ENCODE results near the gene NT5C3A. TPM values are rescaled to one million over a fixed set of nuclear protein-coding genes. Genes with fewer than 3 reads are reported as not detected.

Gene NT5C3A
- total RNA-seq, 1 donor from 2014 or later = 34.6 TPM

GRCh38 chr7:33091111-33091531 is 28.5 kb upstream of the NT5C3A start:
- DNase-seq = no peak
- peaks cover 25% of the 10 kb centered on the region for H3K36me3 Mint-ChIP-seq (ENCODE audit: low read depth)
- H3K27ac Mint-ChIP-seq = no peak overlapping the region
- no peaks in the 10 kb centered on the region for H3K27me3 Mint-ChIP-seq
- no peaks in the 10 kb centered on the region for H3K9me3 Mint-ChIP-seq
- no peaks in the 10 kb centered on the region for H3K4me1 Mint-ChIP-seq
- no peak overlapping the region for H3K4me3 Mint-ChIP-seq
- intact Hi-C loops (cut with micrococcal nuclease) = no loop called here

GRCh38 chr7:33089142-33089541 is 26.6 kb upstream of the NT5C3A start:
- intact Hi-C loops (cut with micrococcal nuclease) = no loop called here
- Mint-ChIP-seq H3K36me3 (ENCODE audit: low read depth) (peaks cover 13% of the 10 kb centered on the region), H3K4me1 (no peaks in the 10 kb centered on the region), H3K27ac (no peak overlapping the region), H3K27me3 (no peaks in the 10 kb centered on the region), H3K9me3 (no peaks in the 10 kb centered on the region), H3K4me3 (no peak overlapping the region)
- no peak for DNase-seq

DNA sequence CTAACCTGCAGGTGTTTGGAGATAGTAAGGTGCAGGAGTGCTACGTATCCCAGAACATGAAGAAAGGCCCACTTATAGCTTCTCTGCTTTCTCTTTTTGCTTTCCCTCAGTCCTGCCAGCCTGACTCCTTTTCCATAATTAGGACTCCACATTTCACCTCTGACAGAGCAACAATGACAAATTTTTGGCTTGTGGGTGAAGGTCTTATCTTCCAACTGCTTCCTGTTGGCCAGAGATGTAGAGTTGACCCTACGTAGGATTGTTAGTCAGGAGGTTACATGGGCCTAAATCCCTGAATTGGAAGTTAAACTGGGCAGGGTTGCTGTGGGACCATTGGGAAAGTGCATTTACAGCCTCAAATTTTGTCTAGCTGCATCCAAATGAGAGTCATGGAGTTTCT is 25.3 kb upstream of the NT5C3A start:
- peaks cover 3% of the 10 kb centered on the region for H3K36me3 Mint-ChIP-seq (ENCODE audit: low read depth)
- H3K4me1 Mint-ChIP-seq = no peaks in the 10 kb centered on the region
- no peaks in the 10 kb centered on the region for H3K9me3 Mint-ChIP-seq
- intact Hi-C loops (cut with micrococcal nuclease) = no loop called here
- DNase-seq = no peak
- no peak overlapping the region for H3K27ac Mint-ChIP-seq
- H3K4me3 Mint-ChIP-seq = no peak overlapping the region
- H3K27me3 Mint-ChIP-seq = peaks cover 3% of the 10 kb centered on the region

GRCh38 chr7:33087356-33087755 is 24.8 kb upstream of the NT5C3A start:
- intact Hi-C loops (cut with micrococcal nuclease) = no loop called here
- H3K27me3 Mint-ChIP-seq = peaks cover 5% of the 10 kb centered on the region
- no peaks in the 10 kb centered on the region for H3K4me1 Mint-ChIP-seq
- H3K4me3 Mint-ChIP-seq = no peak overlapping the region
- no peaks in the 10 kb centered on the region for H3K36me3 Mint-ChIP-seq (ENCODE audit: low read depth)
- no peak overlapping the region for H3K27ac Mint-ChIP-seq
- no peaks in the 10 kb centered on the region for H3K9me3 Mint-ChIP-seq
- no peak for DNase-seq

DNA sequence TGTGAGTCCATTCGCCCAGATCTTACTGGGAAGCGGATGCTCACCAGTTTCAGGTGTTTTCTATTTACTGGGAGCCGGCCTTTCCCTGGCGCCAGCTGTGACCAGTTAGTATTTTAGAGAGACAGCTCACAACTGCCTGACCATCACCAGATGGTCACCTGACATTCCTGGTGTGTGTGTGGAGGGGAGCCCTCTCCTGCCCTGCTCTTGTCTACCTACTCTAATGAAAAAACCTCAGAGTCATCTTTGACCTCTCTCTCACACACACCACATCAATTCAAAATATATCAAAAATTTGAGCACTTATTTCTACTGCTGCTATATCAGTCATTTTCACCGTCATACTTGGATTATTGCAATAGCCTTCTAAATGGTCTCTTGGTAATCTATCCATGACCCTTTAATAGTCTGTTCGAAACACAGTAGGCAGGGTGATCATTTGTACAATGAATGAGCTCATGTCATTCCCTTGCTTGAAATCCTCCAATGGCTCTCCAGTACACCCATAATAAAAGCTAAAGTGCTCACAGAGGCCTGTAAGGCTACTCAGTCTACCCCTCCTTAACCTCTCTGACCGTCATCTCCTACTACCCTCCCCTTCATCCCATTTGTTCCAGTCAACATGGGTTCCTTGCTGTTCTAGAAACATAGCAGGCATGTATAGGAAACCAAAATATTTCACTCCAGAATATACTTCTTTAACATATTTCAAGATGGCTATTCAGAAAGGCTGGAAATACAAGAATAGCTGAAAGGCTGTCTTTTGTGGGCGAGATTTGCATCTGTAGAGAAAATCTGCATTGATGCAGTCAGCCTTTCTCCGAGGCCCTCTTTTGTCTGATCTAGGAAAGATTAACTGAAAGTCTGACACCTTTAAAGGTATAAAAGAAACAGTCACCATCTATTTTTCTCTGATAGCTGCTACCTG is 17.5 kb upstream of the NT5C3A start:
- no peak for DNase-seq
- H3K27ac Mint-ChIP-seq = no peak overlapping the region
- no peak overlapping the region for H3K4me3 Mint-ChIP-seq
- H3K27me3 Mint-ChIP-seq = peaks cover 41% of the 10 kb centered on the region
- no peaks in the 10 kb centered on the region for H3K36me3 Mint-ChIP-seq (ENCODE audit: low read depth)
- intact Hi-C loops (cut with micrococcal nuclease) = no loop called here
- peaks cover 5% of the 10 kb centered on the region for H3K4me1 Mint-ChIP-seq
- H3K9me3 Mint-ChIP-seq = no peaks in the 10 kb centered on the region

DNA sequence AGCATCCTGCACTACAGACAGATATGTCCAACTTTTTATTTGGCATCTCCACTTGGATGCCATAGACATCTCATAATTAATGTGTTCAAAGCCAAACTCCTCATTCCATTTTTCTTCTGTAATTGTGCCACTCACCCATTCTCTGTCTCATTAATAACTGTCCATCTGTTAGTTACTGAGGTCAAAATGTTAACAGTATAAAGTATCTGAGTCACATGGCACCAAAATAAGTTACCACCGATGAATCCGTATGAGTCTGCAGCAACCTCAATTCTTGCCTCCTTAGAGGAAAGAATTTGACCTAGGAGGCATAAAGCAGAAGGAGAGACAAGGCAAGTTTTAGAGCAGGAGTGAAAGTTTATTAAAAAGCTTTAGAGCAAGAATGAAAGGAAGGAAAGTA is 16.5 kb upstream of the NT5C3A start:
- Mint-ChIP-seq H3K4me1 (peaks cover 5% of the 10 kb centered on the region), H3K9me3 (no peaks in the 10 kb centered on the region), H3K27me3 (peaks cover 46% of the 10 kb centered on the region), H3K27ac (no peak overlapping the region), H3K4me3 (no peak overlapping the region), H3K36me3 (ENCODE audit: low read depth) (no peaks in the 10 kb centered on the region)
- intact Hi-C loops (cut with micrococcal nuclease) = no loop called here
- DNase-seq = no peak

GRCh38 chr7:33076737-33077136 is 14.2 kb upstream of the NT5C3A start:
- Mint-ChIP-seq H3K27me3 (peaks cover 49% of the 10 kb centered on the region), H3K27ac (no peak overlapping the region), H3K9me3 (peaks cover 7% of the 10 kb centered on the region), H3K4me1 (peaks cover 5% of the 10 kb centered on the region), H3K36me3 (ENCODE audit: low read depth) (no peaks in the 10 kb centered on the region), H3K4me3 (no peak overlapping the region)
- intact Hi-C loops (cut with micrococcal nuclease) = no loop called here
- DNase-seq = no peak

DNA sequence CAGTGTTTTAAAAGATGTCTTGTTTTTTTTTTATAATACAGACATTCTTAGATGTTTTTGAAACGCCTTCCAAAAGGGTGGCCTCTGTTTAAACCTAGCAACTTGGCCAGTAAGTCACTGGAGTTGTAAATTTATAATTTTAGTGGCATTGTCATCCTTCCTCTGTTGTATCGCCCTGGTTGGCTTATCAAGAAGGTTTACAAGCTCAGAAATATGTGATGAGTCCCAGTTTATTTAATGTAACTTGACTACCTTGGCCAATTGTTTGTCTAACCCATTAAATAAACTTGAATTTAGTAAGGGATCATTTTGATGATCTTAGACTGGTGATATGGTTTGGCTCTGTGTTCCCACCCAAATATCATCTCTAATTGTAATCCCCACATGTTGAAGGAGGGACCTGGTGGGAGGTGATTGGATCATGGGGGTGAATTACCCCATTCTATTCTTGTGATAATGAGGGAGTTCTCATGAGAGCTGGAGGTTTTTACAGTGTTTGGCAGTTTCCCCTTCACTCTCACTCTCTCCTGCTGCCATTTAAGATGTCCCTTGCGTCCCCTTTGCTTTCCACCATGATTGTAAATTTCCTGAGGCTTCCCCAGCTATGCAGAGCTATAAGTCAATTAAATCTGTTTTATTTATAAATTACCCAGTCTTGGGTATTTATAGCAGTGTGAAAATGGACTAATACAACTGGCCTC is 13.4 kb upstream of the NT5C3A start:
- intact Hi-C loops (cut with micrococcal nuclease) = no loop called here
- Mint-ChIP-seq H3K4me3 (no peak overlapping the region), H3K4me1 (peaks cover 5% of the 10 kb centered on the region), H3K36me3 (ENCODE audit: low read depth) (no peaks in the 10 kb centered on the region), H3K27ac (no peak overlapping the region), H3K27me3 (peaks cover 49% of the 10 kb centered on the region), H3K9me3 (peaks cover 12% of the 10 kb centered on the region)
- DNase-seq = no peak

GRCh38 chr7:33073243-33073642 is 10.7 kb upstream of the NT5C3A start:
- Mint-ChIP-seq H3K4me1 (peaks cover 5% of the 10 kb centered on the region), H3K9me3 (peaks cover 17% of the 10 kb centered on the region), H3K27me3 (peaks cover 30% of the 10 kb centered on the region), H3K27ac (no peak overlapping the region), H3K36me3 (ENCODE audit: low read depth) (no peaks in the 10 kb centered on the region), H3K4me3 (no peak overlapping the region)
- no peak for DNase-seq
- intact Hi-C loops (cut with micrococcal nuclease) = no loop called here

GRCh38 chr7:33072471-33072870 is 9.9 kb upstream of the NT5C3A start:
- Mint-ChIP-seq H3K27ac (no peak overlapping the region), H3K4me1 (peaks cover 3% of the 10 kb centered on the region), H3K4me3 (no peak overlapping the region), H3K27me3 (peaks cover 31% of the 10 kb centered on the region), H3K9me3 (peaks cover 17% of the 10 kb centered on the region), H3K36me3 (ENCODE audit: low read depth) (no peaks in the 10 kb centered on the region)
- DNase-seq = no peak
- intact Hi-C loops (cut with micrococcal nuclease) = no loop called here

- Mint-ChIP-seq H3K4me1 (no peaks in the 10 kb centered on the region), H3K36me3 (ENCODE audit: low read depth) (peaks cover 3% of the 10 kb centered on the region), H3K4me3 (no peak overlapping the region), H3K9me3 (peaks cover 26% of the 10 kb centered on the region), H3K27ac (no peak overlapping the region), H3K27me3 (peaks cover 24% of the 10 kb centered on the region)
- intact Hi-C loops (cut with micrococcal nuclease) = no loop called here
- DNase-seq = no peak
Observed at GRCh38 chr7:33070831-33071230, 8.3 kb upstream of the NT5C3A start.

GRCh38 chr7:33070277-33070676 is 7.7 kb upstream of the NT5C3A start:
- Mint-ChIP-seq H3K27ac (no peak overlapping the region), H3K36me3 (ENCODE audit: low read depth) (peaks cover 3% of the 10 kb centered on the region), H3K9me3 (peaks cover 28% of the 10 kb centered on the region), H3K27me3 (peaks cover 20% of the 10 kb centered on the region), H3K4me3 (no peak overlapping the region), H3K4me1 (no peaks in the 10 kb centered on the region)
- intact Hi-C loops (cut with micrococcal nuclease) = no loop called here
- DNase-seq = no peak

GRCh38 chr7:33067921-33068320 is 5.3 kb upstream of the NT5C3A start:
- Mint-ChIP-seq H3K9me3 (peaks cover 32% of the 10 kb centered on the region), H3K4me3 (no peak overlapping the region), H3K27ac (no peak overlapping the region), H3K27me3 (peaks cover 9% of the 10 kb centered on the region), H3K36me3 (ENCODE audit: low read depth) (peaks cover 6% of the 10 kb centered on the region), H3K4me1 (peaks cover 6% of the 10 kb centered on the region)
- DNase-seq = no peak
- intact Hi-C loops (cut with micrococcal nuclease) = no loop called here

- peaks cover 5% of the 10 kb centered on the region for H3K27me3 Mint-ChIP-seq
- peaks cover 7% of the 10 kb centered on the region for H3K36me3 Mint-ChIP-seq (ENCODE audit: low read depth)
- DNase-seq = no peak
- H3K4me3 Mint-ChIP-seq = no peak overlapping the region
- no peak overlapping the region for H3K27ac Mint-ChIP-seq
- peaks cover 25% of the 10 kb centered on the region for H3K9me3 Mint-ChIP-seq
- H3K4me1 Mint-ChIP-seq = peaks cover 6% of the 10 kb centered on the region
- intact Hi-C loops (cut with micrococcal nuclease) = no loop called here
Observed at GRCh38 chr7:33066771-33067170, 4.2 kb upstream of the NT5C3A start.
